Measurements from ENCODE around the gene SLC30A9. TPM values are rescaled to one million over a fixed set of nuclear protein-coding genes. Genes with fewer than 3 reads are reported as not detected.

Gene SLC30A9
- polyA plus RNA-seq, 1 experiment, result 37.9 TPM

GRCh38 chr4:41975341-41975740, 15.0 kb upstream of the SLC30A9 start:
- Histone ChIP-seq H3K4me3 (ENCODE audit: low read depth, low read length) (no peak overlapping the region), H3K36me3 (ENCODE audit: control insufficient read depth, insufficient read depth, low read length) (no peaks in the 10 kb centered on the region), H3K27me3 (ENCODE audit: control insufficient read depth, insufficient read depth, low read length) (no peaks in the 10 kb centered on the region)
- no peak for TF ChIP-seq CTCF (IDR thresholded peaks at IDR 0.05; ENCODE audit: insufficient read depth, low read depth, low read length)
- DNase-seq (ENCODE audit: low read depth), result no peak
- ChIA-PET POLR2A (no interaction called here), CTCF (interaction anchor here (1.3 to 1.9 kb wide), 2 partner anchors 8 to 12 kb away, joined by 4 to 6 read pairs; no protein-coding TSS in a partner anchor)

GRCh38 chr4:41976775-41977516, 13.4 kb upstream of the SLC30A9 start:
- Histone ChIP-seq H3K27me3 (ENCODE audit: control insufficient read depth, insufficient read depth, low read length) (no peaks in the 10 kb centered on the region), H3K4me3 (ENCODE audit: low read depth, low read length) (no peak overlapping the region), H3K36me3 (ENCODE audit: control insufficient read depth, insufficient read depth, low read length) (no peaks in the 10 kb centered on the region)
- ChIA-PET CTCF (interaction anchor here (0.6 to 1.3 kb wide), 4 partner anchors 10 to 285 kb away, joined by 3 to 4 read pairs (median 4); no protein-coding TSS in a partner anchor), POLR2A (no interaction called here)
- DNase-seq (ENCODE audit: low read depth), result no peak
- TF ChIP-seq CTCF (IDR thresholded peaks at IDR 0.05; ENCODE audit: insufficient read depth, low read depth, low read length), result no peak

- ChIA-PET POLR2A (no interaction called here), CTCF (no interaction called here)
- Histone ChIP-seq H3K4me3 (ENCODE audit: low read depth, low read length) (no peak overlapping the region), H3K36me3 (ENCODE audit: control insufficient read depth, insufficient read depth, low read length) (no peaks in the 10 kb centered on the region), H3K27me3 (ENCODE audit: control insufficient read depth, insufficient read depth, low read length) (no peaks in the 10 kb centered on the region)
- no peak for DNase-seq (ENCODE audit: low read depth)
- no peak for TF ChIP-seq CTCF (IDR thresholded peaks at IDR 0.05; ENCODE audit: insufficient read depth, low read depth, low read length)
Measured at GRCh38 chr4:41977709-41978108, 12.6 kb upstream of the SLC30A9 start.

GRCh38 chr4:41981456-41981855, 8.9 kb upstream of the SLC30A9 start, which contains the start of gene DCAF4L1:
Gene DCAF4L1, plus strand, starts transcription at chr4:41981756. Its CDS starts 37 bp downstream, at chr4:41981793.
- no peaks in the 10 kb centered on the region for H3K27me3 ChIP-seq (ENCODE audit: control insufficient read depth, insufficient read depth, low read length)
- no peaks in the 10 kb centered on the region for H3K36me3 ChIP-seq (ENCODE audit: control insufficient read depth, insufficient read depth, low read length)
- no peak for TF ChIP-seq CTCF (IDR thresholded peaks at IDR 0.05; ENCODE audit: insufficient read depth, low read depth, low read length)
- CTCF ChIA-PET, result no interaction called here
- no peak for DNase-seq (ENCODE audit: low read depth)
- H3K4me3 ChIP-seq (ENCODE audit: low read depth, low read length), result no peak within 1 kb of the TSS
- POLR2A ChIA-PET, result no interaction called here

- CTCF ChIA-PET, result no interaction called here
- DNase-seq (ENCODE audit: low read depth), result no peak
- Histone ChIP-seq H3K36me3 (ENCODE audit: control insufficient read depth, insufficient read depth, low read length) (no peaks in the 10 kb centered on the region), H3K27me3 (ENCODE audit: control insufficient read depth, insufficient read depth, low read length) (no peaks in the 10 kb centered on the region), H3K4me3 (ENCODE audit: low read depth, low read length) (no peak overlapping the region)
- POLR2A ChIA-PET, result no interaction called here
- no peak for TF ChIP-seq CTCF (IDR thresholded peaks at IDR 0.05; ENCODE audit: insufficient read depth, low read depth, low read length)
Measured at GRCh38 chr4:41982716-41983115, 7.6 kb upstream of the SLC30A9 start.

Data from BJ (cell line).